HG03521 (cell line): Measurements from ENCODE around the gene PHLDA3.

Experiments
- ATAC-seq: cut with Tn5 transposase; IDR thresholded peaks from one replicate; pipeline ENCODE4 v1.9.1; 2021; ENCODE audit warnings: mild to moderate bottlenecking, moderate library complexity; ENCODE audit not compliant: unreplicated experiment

Gene PHLDA3

DNA sequence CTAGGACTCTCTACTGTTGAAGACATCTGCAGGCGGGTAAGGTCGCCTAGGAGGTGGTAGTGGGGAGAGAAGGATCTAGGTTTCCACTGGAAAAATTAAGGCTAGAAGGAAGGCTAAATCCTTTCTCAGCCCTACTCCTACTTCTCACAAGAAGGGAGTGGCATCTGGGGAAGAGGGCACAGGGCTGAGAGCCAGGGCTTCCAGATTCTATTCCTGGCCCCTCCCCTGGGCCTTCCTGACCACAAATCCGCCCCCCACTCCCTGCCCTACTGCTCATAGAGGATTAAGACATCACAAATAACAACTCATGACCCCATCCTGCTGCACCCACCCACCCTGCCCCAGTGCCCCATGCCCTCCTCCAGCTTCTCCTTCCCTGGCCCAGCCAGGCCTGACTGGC lies 2.5 kb downstream of the PHLDA3 start:
- no peak for ATAC-seq

GRCh38 chr1:201465698-201466290 lies 3.2 kb downstream of the PHLDA3 start:
- ATAC-seq = no peak

DNA sequence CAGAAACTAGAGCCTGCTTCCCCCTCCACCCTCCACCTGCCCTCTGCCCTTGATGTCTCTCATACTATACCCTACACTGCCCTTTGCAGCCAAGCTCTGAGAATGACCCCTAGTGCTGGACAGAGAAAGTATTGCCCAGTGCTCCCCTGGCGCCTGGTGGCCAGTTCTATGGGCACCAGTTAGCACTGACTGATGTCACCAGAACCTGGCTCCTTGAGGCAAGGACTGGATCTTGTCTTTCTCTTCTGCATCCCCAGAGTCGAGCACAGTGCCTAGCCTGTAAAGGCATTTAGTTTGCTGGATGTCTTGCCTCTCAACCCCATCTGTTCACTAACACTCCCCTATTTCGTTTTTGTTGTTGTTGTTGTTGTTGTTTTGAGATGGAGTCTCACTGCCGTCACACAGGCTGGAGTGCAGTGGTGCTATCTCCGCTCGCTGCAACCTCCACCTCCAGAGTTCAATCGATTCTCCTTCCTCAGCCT lies 5.9 kb downstream of the PHLDA3 start:
- no peak for ATAC-seq

- ATAC-seq = no peak
Measured at GRCh38 chr1:201461645-201462441, 7.1 kb downstream of the PHLDA3 start.

GRCh38 chr1:201460814-201461644 lies 8.0 kb downstream of the PHLDA3 start:
- ATAC-seq = no peak

DNA sequence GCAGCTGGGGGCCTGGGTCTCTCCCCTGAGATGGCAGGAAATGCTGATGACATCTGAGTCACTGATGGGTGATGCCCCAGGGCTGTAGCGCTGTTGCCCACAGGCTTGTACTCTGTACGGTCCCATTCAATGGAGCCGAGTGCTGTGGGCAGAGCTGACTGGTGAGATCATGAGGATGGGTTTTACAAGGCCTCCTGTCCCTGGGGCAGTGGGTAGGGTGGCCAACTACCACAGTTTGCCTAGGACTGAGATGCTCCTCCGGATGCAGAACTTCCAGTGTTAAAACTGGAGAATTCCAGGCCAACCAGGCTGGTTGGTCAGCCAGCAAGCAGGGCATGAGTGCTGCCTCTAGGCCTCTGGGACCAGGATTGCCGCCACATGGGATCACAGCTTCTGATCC lies 9.2 kb downstream of the PHLDA3 start:
- no peak for ATAC-seq

DNA sequence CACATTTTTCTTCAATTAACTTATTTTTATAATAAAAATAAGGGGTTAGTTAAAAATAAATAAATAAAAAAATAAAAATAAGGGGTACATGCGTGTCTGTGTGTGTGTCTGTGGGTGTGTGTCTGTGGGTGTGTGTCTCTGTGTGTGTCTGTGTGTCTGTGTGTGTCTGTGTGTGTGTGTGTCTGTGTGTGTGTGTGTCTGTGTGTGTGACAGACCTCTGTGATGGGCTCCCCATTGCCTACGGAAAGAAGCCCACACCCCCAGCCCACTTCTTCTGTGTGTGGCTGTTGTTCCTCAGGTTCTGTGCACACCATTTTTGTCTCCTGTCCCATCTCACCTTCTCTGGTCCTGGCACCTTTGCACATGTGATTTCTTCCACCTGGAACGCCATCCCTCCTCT lies 9.9 kb downstream of the PHLDA3 start:
- no peak for ATAC-seq

DNA sequence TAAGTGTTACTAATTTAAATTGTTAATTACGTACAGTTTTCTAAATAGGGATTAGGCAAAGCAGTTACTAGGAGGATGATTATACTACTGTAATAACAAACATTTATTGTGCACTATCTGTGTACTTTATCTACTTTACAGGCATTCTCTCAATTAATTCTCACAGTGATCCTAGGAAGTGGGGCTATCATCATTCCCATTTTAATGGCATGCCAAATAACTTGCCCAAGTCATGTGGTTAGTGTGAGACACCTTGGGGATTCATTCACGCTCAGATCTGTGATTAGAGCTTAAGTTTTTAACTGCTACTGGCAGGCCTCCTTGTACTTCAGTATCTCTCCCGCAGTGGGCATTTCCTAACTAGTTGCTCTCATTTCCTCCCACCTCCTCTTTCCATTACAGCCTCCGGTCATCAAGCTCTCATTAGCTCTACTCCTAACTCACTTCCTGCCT lies 11.5 kb downstream of the PHLDA3 start:
- ATAC-seq = no peak

GRCh38 chr1:201456499-201457309 lies 12.3 kb downstream of the PHLDA3 start:
- ATAC-seq = no peak

DNA sequence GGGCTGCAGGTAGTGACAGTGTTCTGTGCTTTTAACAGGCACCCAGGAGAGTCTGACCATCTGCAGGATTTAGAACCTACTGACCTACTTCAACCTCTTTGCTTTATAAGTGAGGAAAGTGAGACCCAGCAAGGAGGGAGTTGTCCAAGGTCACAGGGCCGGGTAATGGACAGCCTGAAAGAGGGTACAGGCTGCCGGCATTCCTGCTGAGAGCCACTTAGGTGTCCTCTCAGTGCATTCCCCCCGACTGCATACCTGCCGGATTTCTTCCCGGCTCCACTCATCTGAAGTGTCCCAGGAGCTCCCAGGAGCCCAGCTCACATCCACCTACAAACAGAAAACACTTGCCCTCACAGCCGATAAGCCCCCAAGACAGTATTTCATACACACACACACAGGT lies 13.9 kb downstream of the PHLDA3 start:
- no peak for ATAC-seq

DNA sequence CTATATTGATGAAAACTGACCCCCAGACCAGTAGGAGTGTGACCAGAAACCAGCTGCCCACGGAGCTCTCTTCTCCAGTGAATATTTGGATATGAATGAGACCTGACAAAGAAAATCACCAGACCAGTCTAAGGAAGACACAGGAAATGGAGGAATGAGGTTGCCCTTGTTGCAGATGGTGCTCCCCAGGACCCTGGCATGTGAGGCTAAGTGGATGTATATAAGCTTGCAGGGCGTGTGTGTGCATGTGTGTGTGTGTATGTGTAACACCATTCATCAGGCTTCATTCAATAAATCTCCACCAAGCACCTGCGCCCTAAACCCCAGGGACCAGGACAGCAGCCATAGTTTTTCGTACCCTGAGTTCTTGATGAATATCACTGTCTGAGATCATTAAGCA lies 14.4 kb downstream of the PHLDA3 start:
- ATAC-seq = no peak

DNA sequence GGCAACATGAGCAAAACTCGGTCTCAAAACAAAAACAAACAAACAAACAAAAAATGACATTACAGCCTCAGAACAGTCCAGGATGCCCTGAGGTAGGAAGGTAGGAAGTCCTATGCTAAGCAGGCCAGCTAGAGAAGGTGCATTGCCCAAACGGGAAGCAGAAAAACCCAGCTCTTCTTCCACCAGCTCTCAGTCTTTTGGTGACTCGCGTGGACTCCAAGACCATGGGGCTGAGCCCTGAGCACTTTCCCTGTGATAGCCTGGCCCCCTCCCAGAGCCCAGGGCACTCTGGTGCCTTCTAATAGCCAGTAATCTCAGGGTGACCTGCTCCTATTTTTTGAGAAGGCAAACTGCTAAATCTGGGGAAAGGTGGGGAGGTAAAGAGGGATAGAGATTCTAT lies 16.1 kb downstream of the PHLDA3 start:
- no peak for ATAC-seq

- ATAC-seq = no peak
Measured at GRCh38 chr1:201450721-201451291, 18.2 kb downstream of the PHLDA3 start.

- no peak for ATAC-seq
Measured at GRCh38 chr1:201448990-201449389, 20.0 kb downstream of the PHLDA3 start.

DNA sequence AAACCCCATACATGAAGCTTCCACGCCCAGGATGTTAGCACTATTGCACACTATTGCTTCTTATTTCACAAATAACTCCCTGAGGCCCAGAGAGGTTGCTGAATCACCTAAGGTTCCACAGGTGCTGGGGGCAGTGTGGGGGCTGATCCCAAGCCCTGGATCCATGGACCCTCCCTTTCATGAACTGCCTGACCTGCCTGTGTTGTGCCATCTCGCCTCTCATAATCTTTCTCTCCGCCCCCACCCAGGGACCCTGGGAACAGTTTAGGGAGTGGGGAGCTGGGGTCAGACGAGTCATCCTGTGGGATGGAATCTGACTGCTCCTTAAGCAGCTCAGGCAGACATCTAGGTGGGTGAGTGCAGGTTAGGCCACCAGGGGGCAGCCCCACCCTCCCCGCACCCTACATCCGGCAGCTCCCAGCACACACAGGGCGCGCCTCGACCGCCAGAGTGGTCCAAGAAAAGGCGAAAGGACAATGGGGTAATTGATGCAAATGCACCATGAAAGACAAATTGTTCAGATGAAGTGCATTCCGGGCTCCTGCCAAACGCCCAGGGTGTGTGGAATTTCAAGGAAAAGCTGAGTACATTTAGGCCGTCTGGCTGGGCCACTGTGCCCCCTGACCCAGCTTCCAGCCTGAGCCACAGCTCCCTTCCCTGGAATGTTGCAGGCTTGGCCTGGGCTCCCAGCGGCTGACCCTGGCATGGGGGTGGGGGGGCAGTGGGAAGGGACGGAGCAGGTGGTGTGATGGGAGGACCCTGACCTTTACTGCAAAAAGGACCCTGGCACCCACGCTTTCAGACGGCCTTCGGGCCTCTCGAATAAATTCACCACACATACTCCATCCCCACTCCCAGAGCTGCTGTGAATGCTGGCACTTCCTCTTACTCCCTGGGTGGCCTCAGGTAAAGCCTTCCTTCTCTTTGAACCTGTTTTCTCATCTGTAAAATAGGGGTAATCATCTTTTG lies 20.8 kb downstream of the PHLDA3 start:
- ATAC-seq = peak; percentile 80

DNA sequence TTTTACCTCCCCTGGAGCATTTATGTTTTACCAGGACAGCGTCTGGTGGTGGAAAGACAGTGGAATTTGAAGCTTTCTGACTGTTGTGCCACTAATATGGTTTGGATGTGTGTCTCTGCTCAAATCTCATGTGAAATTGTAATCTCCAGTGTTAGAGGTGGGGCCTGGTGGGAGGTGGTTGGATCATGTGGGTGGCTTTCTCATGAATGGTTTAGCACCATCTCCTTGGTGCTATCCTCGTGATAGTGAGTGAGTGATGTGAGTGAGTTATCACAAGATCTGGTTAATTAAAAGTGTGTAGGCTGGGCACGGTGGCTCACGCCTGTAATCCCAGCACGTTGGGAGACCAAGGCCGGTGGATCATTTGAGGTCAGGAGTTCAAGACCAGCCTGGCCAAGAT lies 23.7 kb downstream of the PHLDA3 start:
- ATAC-seq = no peak

- no peak for ATAC-seq
Measured at GRCh38 chr1:201444792-201445191, 24.2 kb downstream of the PHLDA3 start.

DNA sequence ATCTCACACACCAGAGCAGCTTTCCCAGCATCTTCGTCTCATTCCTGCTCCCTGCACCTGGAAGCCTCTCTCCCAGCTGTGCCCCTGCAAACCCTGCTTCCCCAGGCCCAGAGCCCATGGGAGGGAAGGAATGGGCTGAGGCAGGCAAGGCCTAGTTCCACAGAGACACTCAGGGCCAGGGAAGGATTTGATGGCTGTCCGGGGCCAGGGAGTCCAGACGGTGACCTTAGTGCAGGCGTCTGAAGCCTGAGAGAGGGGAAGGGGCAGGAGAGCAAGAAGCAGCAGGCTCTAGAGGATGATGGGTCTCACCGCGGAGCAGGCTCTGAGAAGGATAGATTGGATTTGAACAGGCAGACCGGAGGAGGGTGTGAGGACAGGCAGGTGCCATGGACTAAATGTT lies 25.2 kb downstream of the PHLDA3 start:
- ATAC-seq = no peak

DNA sequence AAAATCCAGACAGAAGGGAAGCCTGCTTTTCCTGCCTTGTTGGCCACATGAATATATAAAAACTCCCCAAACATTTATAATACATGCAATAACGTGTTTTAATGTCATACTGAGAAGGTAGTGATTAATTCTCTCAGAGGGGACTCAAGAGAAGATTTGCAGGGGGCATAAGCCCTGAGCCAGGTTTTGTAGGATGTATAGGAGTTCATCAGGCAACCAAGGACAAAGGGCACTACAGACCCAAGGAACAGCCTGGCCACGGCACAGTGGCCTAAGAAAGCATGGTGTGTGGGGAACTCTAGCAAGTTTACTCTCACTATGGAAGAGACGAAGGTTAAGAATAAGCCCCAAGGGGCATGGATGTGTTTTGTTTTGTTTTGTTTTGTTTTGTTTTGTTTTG lies 32.0 kb downstream of the PHLDA3 start:
- ATAC-seq = no peak
